GM12872 (cell line): ENCODE data around the gene UCN2.

Source experiments
- TF ChIP-seq, protein P1 (sequence below): IDR thresholded peaks from 3 replicates; pipeline ENCODE4 v1.5.1; 2011; ENCODE audit warnings: low read depth, mild to moderate bottlenecking, low read length, moderate library complexity; ENCODE audit not compliant: insufficient read depth

The UCN2 gene

DNA sequence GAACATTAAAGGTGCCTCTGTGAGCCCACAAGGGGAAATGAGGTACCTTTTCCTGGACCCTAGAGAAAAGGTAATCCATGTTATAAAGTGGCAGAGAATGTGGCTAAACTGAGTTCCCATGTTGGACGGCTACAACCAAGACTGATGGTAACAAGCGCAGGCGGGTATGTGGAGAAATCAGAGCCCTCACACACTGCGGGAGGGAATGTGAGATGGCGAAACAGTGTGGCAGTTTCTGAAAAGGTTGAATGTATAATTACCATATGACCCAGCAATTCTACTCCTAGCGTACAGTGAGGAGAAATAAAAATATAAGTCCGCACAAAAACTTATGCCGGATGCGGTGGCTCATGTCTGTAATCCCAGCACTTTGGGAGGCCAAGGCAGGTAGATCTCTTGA lies 35.5 kb downstream of the UCN2 start:
- TF ChIP-seq, protein P1, sequence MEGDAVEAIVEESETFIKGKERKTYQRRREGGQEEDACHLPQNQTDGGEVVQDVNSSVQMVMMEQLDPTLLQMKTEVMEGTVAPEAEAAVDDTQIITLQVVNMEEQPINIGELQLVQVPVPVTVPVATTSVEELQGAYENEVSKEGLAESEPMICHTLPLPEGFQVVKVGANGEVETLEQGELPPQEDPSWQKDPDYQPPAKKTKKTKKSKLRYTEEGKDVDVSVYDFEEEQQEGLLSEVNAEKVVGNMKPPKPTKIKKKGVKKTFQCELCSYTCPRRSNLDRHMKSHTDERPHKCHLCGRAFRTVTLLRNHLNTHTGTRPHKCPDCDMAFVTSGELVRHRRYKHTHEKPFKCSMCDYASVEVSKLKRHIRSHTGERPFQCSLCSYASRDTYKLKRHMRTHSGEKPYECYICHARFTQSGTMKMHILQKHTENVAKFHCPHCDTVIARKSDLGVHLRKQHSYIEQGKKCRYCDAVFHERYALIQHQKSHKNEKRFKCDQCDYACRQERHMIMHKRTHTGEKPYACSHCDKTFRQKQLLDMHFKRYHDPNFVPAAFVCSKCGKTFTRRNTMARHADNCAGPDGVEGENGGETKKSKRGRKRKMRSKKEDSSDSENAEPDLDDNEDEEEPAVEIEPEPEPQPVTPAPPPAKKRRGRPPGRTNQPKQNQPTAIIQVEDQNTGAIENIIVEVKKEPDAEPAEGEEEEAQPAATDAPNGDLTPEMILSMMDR = no peak

DNA sequence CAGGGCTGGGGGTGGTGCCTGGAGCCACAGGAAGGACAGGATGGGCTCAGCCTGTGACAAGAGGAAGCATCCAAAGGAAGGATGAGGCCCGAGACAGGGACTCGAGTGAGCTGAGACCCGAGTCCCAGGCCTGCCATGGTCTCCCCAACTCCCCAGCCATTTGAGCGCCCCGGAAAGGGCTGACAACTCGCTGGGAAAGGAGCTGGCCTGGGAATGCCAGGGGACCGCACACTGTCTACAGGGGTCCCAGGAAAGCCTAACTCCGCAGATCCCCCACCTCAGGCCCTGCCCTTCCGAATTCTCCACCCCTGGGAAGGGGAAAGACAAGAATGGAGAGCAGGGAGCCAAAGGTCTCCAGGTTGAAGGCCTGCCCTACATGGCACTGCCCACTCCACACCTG lies 38.6 kb downstream of the UCN2 start:
- TF ChIP-seq, protein P1 = no peak

DNA sequence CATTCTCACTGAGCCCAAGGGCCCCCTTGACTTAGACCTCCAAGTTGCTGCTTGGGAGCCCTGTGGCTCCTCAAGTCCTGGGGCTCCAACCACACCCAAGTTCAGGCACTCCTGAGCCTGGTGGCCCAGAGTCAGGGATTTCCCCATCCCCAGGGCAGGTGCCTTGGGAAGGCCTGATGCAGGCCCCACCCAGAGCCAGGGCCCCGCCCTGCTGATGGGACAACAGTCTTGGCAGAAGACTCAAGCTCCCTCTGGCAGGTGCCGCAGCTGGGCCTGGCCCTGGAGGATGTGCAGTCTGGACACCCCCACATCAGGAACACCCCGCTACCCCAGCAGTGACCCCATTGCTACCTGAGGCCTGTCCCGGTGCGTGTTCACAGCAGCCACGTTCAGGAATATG lies 41.9 kb downstream of the UCN2 start:
- TF ChIP-seq, protein P1 = no peak

DNA sequence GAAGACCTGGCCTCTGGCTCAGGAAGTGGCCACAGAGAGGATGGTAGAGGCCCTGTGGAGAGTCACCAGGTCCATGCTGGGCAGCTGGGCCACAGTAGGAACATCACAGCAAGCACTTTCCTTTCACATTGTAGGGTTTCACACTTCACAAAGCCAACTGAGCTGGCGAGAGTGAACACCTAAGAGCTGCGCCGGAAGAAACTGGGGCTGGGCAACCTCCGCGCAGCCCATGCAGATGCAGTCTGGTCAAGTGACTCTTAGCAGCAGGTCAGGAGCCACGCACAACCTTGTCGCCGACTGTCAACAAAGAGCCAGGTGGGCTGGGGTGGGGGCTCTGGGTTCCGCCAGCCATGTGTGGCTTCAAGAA lies 44.3 kb downstream of the UCN2 start:
- TF ChIP-seq, protein P1 = no peak

DNA sequence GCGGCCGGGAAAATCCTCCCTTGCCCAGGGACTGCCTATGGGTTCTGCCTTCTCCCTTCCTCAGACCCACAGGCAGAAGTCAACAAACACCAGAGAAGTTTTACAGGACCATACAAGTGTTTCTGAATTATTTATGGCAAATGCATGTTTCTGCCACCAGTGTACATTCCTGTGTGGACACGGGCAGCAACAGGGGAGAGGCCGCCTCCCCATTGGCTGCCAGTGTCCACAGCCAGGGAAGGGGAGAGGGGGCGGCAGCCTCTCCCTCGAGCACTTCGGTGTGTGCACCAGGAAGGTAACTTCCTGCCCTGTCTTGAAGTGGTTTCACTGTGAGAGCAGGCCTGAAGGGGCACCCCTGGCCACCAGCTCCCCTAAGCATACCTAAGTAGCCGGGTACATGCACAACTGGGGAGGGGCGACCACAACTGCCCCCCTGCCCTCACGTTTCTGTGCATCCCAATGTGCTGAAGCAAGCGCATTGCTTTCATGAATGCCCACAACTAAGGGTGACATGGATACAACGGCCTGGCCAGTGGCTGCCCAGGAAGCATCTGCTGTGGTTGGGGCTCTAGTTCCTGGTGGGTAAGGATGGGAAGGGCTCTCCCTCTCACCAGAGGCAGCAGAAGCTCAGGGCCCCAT lies 44.8 kb downstream of the UCN2 start:
- TF ChIP-seq, protein P1 = no peak

DNA sequence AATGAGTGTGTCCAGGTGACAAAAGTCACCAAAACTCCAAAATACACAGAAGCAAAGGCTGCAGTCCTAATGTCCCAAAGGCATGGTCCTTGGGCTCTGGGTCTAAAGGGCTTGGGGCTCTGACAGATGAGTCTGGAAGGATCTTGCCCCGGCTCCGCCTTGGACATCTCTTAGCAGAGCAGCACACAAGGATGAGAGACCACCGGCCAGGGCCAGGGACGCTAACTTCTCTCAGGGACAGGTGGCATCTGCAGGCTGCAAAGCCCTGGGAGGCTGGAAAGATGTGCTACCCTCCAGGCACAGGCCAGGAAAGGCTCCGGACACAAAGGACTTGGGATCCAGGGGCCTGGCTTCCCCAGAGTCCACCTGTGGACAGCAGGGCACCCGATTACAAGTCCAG lies 45.5 kb downstream of the UCN2 start:
- TF ChIP-seq, protein P1 = no peak

DNA sequence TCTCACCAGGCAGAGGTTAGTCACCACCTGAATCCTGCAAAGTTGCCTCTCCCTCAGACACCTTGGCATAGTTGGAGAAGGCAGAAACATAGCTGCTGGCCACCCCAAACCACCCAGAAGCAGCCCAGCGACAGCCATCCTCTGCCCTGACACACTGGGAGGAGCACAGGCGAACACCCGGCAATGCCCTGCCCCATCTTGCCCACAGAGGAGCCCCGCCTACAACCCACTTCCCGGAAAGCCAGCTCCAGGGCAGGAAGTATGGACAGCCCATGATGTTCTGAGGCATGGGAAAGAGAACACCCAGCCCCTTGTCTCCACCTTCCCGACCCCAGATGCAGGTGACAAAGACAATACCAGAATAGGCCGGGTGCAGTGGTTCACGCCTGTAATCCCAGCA lies 47.0 kb downstream of the UCN2 start:
- TF ChIP-seq, protein P1 = no peak
